NCI-H345 treated with DMSO at 0.1 percent for 48 hours (cell line): ENCODE data around the gene PHPT1.
"Not testable (repeated sequence)": the region's sequence is repeated elsewhere in the genome, so short reads cannot be mapped to it uniquely, and the experiment has no call there.

Experiments
- DNase-seq: peaks from one replicate; lab custom pipeline; 2025; ENCODE audit not compliant: unreplicated experiment; lab: John Stamatoyannopoulos, UW

PHPT1 gene

DNA sequence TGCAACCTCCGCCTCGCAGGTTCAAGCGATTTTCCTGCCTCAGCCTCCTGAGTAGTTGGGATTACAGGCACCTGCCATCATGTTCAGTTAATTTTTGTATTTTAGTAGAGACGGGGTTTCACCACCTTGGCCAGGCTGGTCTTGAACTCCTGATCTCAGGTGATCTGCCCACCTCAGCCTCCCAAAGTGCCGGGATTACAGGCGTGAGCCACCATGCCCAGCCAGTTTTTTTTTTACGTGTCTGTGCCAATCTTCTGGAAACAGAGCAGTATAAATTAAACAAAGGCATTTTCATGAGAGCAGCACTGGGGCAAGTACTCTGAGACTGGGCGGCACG, 33.7 kb downstream of the PHPT1 start:
- not testable (repeated sequence) for DNase-seq

DNA sequence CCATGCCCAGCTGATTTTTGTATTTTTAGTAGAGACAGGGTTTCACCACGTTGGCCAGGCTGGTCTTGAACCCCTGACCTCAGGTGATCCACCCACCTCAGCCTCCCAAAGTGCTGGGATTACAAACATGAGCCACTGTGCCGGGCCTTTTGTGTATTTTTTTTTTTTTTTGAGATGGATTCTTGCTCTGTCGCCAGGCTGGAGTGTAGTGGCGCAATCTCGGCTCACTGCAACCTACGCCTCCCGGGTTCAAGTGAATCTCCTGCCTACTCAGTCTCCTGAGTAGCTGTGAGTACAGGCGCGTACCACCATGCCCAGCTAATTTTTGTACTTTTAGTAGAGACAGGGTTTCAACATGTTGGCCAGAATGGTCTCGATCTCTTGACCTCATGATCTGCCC, 34.5 kb downstream of the PHPT1 start:
- not testable (repeated sequence) for DNase-seq

DNA sequence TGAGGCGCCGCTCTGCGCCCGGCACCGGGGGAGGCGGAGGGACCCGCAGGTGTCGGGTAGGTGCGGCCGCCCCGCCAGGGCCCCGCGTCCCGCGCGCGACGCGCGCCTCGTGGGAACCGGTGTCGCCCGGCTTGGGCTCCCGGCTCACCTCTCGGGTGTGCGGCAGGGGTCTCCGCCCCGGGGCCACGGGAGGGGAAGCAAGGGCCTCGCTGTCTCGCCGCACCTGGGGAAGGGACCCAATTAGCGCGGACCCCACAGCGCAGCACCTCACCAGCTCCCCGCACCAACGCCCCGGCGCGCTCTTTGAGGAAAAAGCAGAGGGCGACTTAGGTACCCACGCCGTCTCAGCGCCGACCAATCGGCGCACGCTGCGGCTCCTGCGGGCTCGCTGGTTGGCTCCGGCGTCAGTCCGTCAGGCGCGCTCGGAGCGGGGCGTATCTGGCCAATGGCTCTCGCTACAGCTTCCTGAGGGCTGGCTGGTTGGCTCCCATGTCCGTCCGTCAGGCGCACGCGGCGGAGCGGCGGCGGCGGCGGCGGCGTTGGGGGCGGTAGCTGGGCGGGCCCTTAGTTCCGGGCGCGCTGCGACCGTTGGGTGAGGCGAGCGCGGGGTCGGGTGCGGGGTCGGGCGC, 36.9 kb downstream of the PHPT1 start, which contains the start of gene TRAF2:
Gene TRAF2, plus strand, starts transcription at position 567 of the 629 bp plus-strand sequence. CDS start 12,225 bp downstream, outside the sequence.
- peak; percentile 87 for DNase-seq

DNA sequence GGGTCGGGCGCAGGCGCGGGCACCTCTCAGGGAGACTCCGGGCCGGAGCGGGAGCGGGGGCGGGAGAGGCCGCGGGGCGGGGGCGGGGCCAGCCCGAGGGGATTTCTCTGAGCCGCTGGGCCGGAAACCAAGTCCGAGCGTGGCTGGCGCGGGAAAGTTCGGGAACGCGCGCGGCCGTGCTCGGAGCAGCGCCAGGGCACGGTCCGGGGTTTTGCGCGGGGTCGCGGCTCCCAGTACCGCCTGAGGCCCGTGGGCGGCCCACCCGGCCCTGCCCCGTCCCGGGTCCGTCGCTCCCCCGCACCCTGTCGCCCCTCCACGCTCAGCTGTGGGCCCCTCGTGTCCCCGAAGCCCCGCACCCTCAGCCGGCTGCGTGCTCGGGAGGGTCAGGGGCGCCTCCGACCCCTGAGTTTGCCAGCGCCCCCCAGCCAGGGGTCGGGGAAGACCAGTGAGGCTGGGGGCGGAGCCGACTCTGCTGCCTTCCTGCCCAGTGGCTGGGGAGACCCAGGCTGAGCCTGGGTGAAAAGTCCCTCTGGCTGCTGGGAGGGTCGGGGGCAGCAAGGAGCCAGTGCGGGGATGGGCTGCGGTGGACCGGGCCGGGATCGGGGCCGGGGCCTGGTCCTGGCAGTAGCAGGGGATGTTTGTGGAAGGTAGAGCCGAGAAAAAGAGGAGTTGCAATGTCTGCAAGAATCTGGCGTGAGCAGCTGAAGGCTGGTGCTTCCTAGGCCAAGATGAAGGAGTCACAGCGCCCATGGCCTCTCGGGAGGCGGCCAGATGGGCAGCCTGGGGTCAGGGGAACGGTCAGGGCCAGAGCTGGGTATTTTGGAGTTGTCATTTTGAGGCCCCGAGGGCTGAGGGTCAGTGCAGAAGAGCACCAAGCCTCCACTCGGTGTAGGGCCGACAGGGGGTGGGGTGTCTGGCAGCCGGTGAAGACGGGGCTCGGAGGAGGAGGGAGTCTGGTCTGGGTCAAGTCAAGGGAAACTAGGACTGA, 37.7 kb downstream of the PHPT1 start:
- no peak for DNase-seq

DNA sequence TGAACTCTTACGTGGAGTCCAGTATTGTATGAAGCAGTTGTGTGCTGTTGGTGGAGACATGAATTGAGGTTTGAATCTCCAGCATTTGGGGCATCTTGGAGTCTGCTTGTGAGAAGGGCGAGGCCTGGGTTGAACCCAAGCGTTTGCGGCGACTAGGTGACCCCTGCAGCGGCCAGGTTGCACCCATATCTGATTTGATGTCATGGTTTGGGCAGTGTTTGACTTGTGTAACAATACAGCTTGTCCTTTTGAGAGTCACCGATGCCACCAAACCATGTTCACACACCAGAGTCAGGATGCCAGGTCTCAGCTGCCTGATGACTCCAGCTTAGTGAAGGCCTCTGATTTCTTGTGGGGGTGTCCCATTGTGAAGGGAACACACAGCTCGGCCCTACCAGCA, 39.2 kb downstream of the PHPT1 start:
- no peak for DNase-seq

DNA sequence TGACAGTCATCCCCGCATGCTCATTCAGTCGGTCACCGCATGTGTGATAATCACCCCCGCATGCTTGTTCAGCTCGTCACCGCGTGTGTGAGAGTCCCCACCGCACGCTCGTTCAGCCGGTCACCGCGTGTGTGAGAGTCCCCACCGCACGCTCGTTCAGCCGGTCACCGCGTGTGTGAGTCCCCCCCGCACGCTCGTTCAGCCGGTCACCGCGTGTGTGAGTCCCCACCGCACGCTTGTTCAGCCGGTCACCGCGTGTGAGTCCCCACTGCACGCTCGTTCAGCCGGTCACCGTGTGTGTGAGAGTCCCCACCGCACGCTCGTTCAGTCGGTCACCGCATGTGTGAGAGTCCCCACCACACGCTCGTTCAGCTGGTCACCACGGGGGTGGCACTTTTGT, 40.6 kb downstream of the PHPT1 start:
- no peak for DNase-seq

DNA sequence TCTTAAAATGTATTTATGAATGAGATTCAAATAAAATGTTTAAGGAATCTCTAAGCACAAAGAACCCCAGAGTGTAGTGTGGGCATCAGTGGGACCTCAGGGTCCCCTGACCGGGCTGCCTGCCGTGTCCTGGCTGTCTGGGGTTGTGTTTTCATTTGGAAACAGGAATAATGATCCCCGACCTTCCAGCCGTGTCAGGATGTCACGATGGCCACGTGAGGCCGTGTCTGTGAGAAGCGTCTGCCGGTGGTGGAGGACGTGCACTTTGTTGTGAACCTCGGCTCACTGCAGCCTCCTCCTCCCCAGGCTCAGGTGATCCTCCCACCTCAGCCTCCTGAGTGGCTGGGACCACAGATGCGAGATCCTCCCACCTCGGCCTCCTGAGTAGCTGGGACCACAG, 41.5 kb downstream of the PHPT1 start:
- DNase-seq = no peak

DNA sequence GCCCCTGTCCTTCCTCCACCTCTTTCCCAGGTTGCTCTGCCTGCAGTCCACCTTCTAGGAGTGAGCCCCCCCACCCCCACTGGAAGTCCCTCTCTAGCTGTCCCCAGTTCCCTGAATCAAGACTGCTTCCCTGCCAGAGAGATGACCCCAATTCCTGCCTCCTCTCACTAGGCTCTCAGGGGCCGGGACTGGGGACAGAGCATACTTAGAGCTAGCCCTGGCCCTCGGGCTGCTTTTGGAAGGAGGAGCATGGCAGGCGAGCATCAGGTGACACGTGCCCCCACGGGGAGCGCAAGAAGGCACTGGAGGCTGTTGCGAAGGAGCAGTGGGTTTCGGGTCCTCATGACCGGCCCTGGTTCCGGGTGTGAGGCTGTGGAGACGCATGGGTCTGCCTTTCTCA, 46.8 kb downstream of the PHPT1 start:
- DNase-seq = no peak

DNA sequence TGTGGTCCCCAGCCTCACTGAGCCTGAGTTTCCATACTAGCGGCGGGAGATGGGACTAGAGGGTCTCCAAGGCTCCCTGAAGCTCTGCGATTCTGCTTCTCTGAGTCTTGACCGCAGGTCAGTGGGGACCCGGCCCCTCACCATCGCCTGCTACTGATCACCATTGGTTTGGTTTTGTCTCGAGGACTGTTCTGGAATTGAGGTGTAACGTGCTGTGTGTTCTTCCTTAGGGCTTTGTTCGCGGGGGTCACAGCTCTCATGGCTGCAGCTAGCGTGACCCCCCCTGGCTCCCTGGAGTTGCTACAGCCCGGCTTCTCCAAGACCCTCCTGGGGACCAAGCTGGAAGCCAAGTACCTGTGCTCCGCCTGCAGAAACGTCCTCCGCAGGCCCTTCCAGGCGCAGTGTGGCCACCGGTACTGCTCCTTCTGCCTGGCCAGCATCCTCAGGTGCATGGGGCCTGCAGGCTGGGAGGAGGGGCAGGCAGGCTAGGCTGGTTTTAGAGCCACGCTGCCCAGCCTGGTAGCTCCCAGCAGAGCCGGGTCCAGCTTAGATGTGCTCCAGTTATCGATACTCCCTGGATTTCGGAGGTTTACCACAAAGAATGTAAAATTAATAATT, 49.4 kb downstream of the PHPT1 start:
- DNase-seq = no peak

DNA sequence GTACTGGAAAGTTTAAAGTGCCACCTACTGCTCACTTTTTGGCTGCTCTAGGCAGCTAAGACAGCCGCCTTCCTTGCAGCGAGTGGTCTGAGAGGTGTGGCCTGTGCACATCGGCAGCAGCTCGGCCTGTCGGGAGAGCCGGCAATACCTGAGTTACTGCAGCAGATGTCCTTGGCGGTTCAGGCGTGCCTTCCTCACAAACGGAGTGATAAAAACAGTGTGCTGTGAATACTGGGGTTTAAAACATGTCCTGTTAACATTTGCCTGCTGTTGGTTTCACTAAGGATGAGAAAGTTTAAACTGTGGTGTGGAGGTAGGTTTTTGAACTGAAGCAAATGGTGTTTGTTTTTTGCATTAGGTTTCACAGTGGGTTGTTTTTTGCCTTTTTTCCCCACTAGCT, 50.0 kb downstream of the PHPT1 start:
- no peak for DNase-seq

DNA sequence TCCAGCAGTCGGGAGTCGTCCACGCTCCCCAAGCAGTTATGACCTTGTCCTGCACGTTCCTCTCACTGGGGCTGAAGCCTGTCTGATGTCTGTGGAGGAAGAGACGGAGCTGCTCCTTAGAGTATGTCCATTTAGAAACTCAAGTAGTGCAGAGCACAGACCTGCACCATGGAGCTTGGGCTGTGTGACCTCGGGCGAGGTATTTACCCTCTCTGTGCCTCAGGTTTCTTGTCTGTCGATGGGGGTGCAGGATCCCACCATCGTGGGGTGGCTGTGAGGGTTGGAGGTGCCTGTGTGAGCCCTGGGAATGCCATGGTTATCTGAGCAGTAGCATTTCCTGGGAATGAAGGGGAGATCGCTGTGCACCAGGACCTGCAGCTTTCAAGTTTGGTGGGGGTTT, 51.3 kb downstream of the PHPT1 start:
- DNase-seq = no peak
